ENCODE data around the gene RMND5A.

The RMND5A gene

DNA sequence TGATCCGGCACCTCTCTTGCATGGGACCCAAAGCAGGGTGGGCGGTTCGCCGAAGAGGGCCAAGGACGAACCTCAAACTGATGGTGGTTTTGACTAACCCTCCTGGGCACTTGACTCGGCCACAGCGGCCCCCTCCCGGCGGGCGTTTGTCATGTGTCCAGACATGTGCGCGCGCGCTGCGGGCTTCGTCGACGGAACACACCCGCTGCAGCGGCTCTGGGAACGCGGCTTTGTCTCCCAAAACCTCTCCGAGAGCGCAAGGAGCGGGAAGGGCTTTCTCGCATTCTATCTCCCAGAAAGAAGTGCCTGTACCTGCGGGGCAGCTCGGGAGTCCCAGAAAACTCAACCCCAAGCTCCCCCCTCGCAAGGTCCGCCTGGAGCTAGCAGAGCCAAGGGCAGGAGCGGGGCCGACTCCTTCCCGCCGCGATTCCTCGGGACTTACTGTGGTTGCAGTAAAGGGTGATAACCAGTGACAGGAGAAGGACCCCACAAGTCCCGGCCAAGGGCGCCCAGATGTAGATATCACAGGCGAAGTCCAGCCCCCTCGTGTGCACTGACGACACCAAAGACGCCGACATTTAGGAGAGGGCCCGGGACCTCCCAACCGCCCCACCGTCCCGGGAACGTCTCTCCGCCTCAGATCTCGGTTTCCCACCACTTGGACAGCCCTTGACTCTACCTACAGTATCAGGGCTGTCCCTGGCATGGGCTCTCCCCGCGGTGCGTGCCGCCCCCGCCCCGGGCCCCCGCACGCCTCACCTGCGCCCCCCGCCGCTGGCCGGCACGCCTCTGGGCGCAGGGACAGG lies 69.0 kb downstream of the RMND5A start:
- no peak overlapping the region for H3K27ac ChIP-seq
- TF ChIP-seq, protein P1, sequence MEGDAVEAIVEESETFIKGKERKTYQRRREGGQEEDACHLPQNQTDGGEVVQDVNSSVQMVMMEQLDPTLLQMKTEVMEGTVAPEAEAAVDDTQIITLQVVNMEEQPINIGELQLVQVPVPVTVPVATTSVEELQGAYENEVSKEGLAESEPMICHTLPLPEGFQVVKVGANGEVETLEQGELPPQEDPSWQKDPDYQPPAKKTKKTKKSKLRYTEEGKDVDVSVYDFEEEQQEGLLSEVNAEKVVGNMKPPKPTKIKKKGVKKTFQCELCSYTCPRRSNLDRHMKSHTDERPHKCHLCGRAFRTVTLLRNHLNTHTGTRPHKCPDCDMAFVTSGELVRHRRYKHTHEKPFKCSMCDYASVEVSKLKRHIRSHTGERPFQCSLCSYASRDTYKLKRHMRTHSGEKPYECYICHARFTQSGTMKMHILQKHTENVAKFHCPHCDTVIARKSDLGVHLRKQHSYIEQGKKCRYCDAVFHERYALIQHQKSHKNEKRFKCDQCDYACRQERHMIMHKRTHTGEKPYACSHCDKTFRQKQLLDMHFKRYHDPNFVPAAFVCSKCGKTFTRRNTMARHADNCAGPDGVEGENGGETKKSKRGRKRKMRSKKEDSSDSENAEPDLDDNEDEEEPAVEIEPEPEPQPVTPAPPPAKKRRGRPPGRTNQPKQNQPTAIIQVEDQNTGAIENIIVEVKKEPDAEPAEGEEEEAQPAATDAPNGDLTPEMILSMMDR (conservative IDR thresholded peaks at IDR 0.05): no peak

DNA sequence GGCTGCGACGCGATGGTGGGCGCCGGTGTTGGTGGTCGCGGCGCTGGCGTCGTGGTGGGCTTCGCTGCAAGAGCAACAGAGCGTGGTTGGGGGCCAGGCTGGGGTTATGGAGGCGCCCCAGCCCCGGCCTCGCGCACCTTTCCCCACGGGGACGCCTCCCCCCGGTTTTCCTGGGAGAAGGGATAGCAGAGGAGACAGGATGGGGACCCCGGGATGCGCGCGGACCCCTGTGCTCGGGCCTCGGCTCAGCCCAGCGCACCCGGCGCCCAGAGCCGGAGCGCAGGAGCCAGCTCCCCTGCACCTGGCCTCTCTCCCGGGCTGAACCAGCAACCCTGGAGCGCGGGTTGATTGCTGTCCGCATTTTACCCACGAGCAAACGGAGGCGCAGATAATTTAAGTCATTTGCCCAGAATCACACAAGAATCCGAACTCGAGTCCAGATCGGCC lies 69.6 kb downstream of the RMND5A start:
- H3K27ac ChIP-seq: no peak overlapping the region
- TF ChIP-seq, protein P1 (conservative IDR thresholded peaks at IDR 0.05): no peak

DNA sequence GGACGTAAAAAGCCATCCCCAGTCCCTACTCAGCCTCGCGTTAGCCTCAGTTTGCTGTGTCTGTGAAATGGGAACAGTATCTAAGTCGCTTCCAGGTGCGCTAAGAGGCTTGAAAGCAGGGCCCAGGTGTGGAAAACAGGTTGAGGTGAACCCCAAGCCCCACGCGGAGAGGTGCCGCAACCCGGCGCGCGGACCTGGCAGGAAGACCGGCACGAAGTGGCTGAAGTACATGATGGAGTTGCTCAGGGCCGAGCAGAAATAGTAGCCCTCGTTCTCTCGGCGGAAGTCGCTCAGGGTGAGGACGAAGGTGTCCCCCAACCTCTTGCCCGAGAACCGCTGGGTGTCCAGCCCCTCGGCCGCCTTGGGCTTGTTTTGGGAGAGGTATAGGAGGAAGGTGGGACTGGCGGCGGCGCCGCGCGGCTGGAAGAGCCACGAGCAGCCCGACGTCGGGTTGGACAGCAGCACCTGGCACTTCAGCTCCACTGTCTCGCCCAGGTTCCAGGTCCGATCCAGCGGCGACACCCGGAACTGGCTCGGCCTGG lies 70.1 kb downstream of the RMND5A start:
- H3K27ac ChIP-seq: no peak overlapping the region
- TF ChIP-seq, protein P1 (conservative IDR thresholded peaks at IDR 0.05): no peak

DNA sequence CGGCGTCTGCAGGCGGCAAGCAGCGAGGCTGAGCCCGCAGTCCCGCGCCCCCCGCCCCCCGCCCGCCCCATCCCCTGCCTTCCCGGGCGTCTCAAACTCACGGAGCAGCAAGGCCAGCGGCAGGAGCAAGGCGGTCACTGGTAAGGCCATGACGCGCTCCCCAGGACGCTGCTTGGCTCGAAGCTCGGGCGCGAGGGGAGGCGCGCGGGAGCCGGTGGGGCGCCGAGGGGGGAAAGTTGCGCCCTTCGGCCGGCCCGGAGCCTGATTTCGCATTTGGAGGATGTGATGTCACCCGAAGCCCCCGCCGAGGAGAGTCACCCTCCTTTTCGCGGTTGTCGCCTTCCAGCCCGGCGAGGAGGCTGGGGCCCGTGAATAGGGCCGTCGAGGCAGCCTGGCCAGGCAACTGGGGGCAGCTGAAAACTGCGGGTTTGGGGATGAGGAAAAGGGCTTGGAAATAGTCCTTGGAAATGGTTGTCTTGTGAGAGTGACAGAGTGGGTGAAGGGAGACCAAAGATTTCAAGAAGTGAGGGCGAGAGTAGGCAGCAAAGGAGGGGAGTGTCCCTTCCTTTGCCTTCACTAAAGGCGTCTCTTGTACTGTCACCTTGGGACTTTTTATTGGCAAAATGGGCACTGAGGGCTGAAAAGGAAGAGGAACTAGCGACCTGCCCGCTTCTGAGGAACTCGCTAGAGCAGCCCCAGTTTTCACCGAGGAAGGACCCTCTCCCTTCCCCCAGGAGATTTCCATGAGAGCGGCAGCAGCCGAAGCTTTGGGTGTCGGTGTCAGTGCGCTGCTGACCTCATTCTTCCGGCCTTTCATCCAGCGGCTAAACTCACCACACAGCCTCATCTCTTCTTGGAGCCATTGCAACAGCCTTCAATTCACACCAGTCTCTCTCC lies 70.8 kb downstream of the RMND5A start, which contains the start of gene CD8A:
Gene CD8A, minus strand, starts transcription at position 238 of the 897 bp plus-strand sequence. Its CDS starts 88 bp downstream, at position 150.
- TF ChIP-seq, protein P1 (conservative IDR thresholded peaks at IDR 0.05): no peak
- no peak within 1 kb of the TSS for H3K27ac ChIP-seq

DNA sequence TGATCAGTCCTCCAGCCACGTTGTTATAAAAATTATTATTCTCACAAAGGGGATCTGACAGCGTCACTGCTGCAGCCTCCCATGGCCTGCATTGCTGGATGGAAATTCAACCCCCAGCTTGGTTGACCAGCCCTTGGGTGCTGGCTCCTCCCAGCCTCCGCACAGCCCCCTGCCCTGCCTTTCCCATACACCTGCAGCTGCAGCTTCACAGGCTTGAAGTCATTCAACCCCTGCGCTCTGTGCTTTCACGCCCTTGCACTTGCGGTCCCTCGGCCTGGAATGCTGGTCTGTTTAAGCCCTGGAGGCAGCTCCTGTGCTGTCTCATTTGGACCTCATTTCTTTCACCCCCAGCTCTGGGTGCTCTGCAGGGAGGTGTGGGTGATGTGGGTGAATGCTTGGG lies 71.5 kb downstream of the RMND5A start:
- H3K27ac ChIP-seq: no peak overlapping the region
- TF ChIP-seq, protein P1 (conservative IDR thresholded peaks at IDR 0.05): no peak

DNA sequence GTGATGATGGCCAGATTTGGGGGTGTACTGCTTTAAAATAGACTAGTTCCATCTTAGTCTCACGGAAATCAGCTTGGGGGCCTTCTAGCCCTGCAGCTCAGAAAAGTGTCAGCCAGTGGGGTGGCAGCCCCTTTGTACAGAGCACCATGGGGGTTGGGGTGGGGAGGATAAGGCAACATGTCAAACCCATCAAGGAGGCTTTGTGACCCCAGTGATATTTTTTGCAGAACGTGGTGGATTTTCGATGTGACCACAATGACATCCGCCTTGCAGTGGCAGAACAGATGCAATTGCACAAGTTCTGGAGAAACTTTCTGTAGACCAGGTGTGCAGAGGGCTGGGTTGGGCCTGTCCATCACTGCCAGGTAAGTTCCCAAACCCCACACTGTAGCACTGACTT lies 73.7 kb downstream of the RMND5A start:
- H3K27ac ChIP-seq: no peak overlapping the region
- TF ChIP-seq, protein P1 (conservative IDR thresholded peaks at IDR 0.05): no peak

DNA sequence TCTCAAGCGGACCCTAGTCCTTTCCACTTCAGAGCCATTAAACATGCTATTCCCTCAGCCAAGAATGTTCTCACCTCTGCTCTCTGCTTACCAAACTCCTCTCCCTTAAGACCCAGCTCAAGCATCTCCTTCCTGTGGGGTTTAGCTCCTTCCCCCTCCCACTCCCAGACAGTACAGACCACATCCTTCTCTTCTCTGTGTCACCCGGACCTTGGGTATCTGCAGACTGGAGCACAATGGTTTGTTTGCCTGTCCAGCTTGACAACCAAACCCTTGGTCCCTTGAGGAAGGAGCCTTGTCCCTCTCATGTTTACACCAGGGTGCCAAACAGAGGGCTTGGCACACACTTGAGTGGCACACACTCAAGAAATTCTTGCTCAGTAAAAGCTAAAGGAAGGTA lies 74.8 kb downstream of the RMND5A start:
- H3K27ac ChIP-seq: no peak overlapping the region
- TF ChIP-seq, protein P1 (conservative IDR thresholded peaks at IDR 0.05): no peak

Data from VCaP (cell line).